ENCODE data around the gene AIDA. TPM values are rescaled to one million over a fixed set of nuclear protein-coding genes. Genes with fewer than 3 reads are reported as not detected.
A peak's percentile ranks its signal among the peaks of the same experiment; 100 is the strongest.

Gene AIDA
- total RNA-seq, 1 experiment from 2014 or later = 25.5 TPM

DNA sequence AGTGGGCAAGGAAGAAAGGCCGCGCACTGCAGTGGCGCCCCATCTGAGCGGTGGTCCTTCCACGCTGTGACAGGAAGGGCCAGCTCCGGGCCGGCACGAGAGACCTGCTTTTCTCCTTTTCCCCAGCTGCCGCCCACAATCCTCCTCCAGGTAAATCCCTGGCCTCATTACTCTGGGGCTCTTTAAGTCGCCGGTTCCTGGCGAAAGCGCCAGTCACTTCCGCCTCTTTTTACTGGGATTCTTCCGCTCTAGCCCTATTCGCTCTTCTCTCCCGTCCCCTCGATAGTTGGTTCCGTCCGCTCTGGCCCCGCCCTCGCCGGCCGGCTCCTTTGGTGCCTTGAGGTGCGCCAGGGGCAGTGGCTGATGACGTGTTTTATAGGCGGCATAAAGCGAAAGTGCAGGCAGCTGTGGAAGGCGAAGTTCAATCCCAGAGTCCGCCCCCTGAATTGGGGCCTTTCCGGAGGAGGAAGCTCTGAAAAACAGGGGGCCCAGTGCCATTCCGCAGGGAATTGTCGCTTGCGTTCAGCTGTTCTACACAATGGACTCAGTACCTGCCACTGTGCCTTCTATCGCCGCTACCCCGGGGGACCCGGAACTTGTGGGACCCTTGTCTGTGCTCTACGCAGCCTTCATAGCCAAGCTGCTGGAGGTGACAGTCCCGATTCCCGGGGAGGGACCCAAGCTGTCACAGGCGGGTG, 68.2 kb downstream of the AIDA start:
- DNase-seq (ENCODE audit: low spot score) = peak; percentile 98

GRCh38 chr1:222643606-222643937, 68.7 kb downstream of the AIDA start:
- DNase-seq (ENCODE audit: low spot score) = peak; percentile 32

DNA sequence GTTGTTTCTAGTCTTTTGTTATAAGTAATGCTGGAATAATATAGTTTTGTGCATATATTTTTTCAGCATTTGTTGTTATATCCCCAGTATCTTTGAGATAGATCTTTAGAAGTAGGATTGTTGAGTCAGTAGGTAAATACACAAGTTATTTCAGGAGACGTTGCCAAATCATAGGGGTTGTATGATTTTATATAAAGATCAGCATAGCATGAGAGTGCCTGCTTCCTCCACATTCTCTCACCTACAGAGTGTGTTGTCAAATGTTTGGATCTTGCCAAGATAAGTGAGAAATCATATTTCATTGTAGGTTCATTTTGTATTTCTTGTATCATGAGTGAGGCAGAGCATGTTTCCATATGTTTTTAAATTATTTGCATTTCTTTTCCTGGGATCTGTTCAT, 69.8 kb downstream of the AIDA start:
- no peak for DNase-seq (ENCODE audit: low spot score)

- DNase-seq (ENCODE audit: low spot score) = no peak
Measured at GRCh38 chr1:222641269-222641948, 70.9 kb downstream of the AIDA start.

GRCh38 chr1:222634180-222635013, 77.9 kb downstream of the AIDA start:
- DNase-seq (ENCODE audit: low spot score) = peak; percentile 69

GRCh38 chr1:222632749-222633148, 79.5 kb downstream of the AIDA start:
- no peak for DNase-seq (ENCODE audit: low spot score)

- no peak for DNase-seq (ENCODE audit: low spot score)
Measured at GRCh38 chr1:222631611-222632208, 80.6 kb downstream of the AIDA start.

GRCh38 chr1:222629921-222630535, 82.3 kb downstream of the AIDA start:
- no peak for DNase-seq (ENCODE audit: low spot score)

GRCh38 chr1:222627232-222627631, 85.1 kb downstream of the AIDA start:
- DNase-seq (ENCODE audit: low spot score) = no peak

DNA sequence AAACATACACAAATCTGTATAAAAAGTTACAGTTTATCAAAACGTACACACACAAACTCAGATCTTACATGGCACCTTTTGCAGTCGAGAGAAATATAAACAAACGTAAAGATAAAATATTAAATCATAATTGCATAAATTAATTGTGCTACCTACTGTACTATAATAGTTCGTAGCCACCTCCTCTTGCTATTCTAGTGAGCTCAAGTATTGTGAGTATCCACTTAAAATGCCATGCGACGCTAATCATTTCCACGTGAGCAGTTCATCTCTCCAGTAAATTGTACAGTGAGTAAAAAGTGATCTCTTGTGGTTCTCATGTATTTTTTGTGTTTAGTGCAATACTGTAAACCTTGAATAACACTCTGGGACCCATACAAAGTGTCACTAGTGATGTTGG, 88.1 kb downstream of the AIDA start:
- no peak for DNase-seq (ENCODE audit: low spot score)

GRCh38 chr1:222623458-222623857, 88.8 kb downstream of the AIDA start:
- no peak for DNase-seq (ENCODE audit: low spot score)

DNA sequence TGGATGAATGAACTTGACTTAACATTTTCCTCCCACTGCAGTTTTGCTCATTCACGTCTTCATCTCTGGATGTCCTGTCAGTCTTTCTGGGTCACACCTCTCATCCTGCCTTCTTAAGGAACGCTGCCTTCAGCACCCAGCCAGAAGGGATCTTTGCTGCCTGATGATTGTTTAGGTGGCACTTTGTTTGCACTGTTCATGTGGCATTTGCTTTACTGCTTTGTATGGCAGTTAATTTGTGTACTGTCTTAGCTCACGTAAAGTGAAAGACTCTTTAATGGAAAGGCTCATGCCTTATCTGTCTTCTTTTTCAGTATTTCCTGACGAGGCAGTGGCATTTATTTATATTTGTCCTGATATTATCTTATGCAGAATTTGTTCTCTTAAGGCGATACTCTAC, 89.5 kb downstream of the AIDA start:
- DNase-seq (ENCODE audit: low spot score) = no peak

DNA sequence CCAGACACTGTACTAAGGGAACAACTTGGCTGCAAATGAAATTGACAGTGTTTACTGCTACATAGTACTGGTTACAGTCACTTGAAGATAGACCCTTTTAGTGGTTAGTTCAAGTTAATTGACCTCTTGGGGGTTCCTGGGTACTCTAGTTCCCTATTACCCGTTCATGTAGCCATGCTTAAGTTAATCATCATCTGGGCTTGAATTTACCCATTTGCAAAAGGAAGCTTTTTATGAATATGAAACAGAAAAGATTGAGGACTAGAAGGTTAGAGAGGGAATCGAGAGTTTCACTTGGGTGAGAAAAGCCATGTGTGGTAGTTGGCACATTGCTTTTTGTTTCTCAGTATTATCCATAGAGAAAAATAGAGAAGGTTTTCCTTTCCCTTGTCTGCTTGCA, 91.7 kb downstream of the AIDA start:
- no peak for DNase-seq (ENCODE audit: low spot score)

GRCh38 chr1:222618880-222619596, 93.3 kb downstream of the AIDA start:
- no peak for DNase-seq (ENCODE audit: low spot score)

Other genes with a start within 250 kb of the AIDA start
- gene HHIPL2, start 164.4 kb downstream of the AIDA start, total RNA-seq (2014; rRNA removed; shearing (Covaris generic)) = 20.9 and 22.5 TPM in 2 replicates
- gene TAF1A, start 122.6 kb downstream of the AIDA start, total RNA-seq (2014; rRNA removed; shearing (Covaris generic)) = 9.2 and 16.3 TPM in 2 replicates
- 26.5 and 30.9 TPM in 2 replicates for gene MIA3, start 94.4 kb downstream of the AIDA start, total RNA-seq (2014; rRNA removed; shearing (Covaris generic))
- gene BROX, start 73 bp upstream of the AIDA start, total RNA-seq (2014; rRNA removed; shearing (Covaris generic)) = 58.3 and 61.2 TPM in 2 replicates
- not detected in 2 replicates for gene FAM177B, start 24.7 kb upstream of the AIDA start, total RNA-seq (2014; rRNA removed; shearing (Covaris generic))
- 2.7 and 3.8 TPM in 2 replicates for gene DISP1, start 102.5 kb upstream of the AIDA start, total RNA-seq (2014; rRNA removed; shearing (Covaris generic))

All from H4 (cell line).